HG03432 (cell line): ENCODE data around the gene CDA.
"Not testable (repeated sequence)": the region's sequence is repeated elsewhere in the genome, so short reads cannot be mapped to it uniquely, and the experiment has no call there.

Experiments
- ATAC-seq: cut with Tn5 transposase; IDR thresholded peaks from one replicate; pipeline ENCODE4 v1.9.1; 2021; ENCODE audit warnings: mild to moderate bottlenecking, moderate library complexity; ENCODE audit not compliant: unreplicated experiment

Gene CDA

GRCh38 chr1:20586953-20587660 is 1.8 kb upstream of the CDA start:
- ATAC-seq: no peak

- ATAC-seq: no peak
Observed at GRCh38 chr1:20587661-20588053, 1.2 kb upstream of the CDA start.

DNA sequence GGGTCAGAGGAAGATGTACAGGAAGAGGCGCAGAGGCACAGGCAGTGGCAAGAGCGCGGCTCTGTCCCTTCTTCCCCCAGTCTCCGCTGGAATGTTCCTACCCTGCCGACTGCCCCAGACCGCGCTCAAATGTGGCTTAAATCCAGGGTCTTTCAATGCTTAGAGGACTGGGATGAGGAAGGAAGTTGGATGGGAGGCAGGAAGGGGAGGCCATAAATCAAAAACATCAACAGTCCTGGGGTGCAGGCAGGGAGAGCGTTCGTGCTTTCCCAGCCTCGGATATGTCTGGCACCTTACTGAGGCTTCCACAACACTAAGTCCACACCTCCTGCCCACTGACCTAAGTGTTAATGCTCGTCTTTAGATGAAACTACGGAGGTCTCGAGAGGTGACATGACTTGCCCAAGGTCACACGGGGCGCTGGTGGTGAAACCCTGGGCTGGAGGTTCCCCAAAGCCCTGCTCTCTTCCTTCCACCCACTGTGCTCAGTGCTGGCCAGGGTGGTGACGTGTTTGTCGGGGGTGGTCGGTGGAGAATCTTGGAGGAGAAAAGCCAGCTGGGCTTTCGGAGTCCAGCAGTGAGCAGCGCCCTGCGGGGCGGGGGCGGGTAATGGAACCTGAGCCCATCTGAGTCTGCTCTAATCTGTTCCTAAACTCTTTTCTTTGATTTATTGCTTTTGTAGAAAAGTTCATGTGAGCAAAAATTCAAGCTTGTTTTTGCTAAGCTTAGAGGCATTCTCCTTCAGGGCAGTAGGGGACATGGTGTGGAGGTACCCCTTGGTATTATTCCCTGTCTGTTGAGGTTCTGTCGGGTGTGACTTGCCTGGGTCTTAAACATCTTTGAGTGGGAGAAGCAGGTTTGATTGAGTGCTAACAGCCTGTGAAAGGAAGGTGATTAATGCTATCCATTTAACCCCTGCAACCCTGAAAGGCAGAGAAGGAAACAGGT is 708 bp downstream of the CDA start:
- ATAC-seq: no peak

DNA sequence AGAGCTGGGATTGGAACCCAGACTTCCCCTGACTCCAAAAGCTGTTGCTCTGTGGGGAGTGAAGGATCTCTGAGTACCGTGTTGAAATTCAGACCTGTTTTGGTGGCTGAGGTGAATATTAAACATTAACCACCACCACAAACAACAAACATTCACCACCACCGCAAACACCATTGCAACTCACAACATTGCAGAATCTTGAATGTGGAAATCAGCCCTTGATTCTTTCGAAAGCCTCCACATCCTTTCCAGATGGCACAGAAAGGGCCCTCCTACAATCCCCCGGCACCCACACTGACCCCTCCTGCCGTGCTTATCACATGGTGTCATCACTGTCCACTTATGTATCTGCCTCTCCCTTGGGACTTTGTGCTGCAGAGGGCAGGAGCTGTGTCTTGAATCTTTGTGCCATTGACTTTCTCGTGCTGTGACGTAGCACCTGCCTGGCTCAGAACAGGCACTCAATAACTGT is 1.4 kb downstream of the CDA start:
- no peak for ATAC-seq

GRCh38 chr1:20593756-20594155 is 4.9 kb downstream of the CDA start:
- no peak for ATAC-seq

DNA sequence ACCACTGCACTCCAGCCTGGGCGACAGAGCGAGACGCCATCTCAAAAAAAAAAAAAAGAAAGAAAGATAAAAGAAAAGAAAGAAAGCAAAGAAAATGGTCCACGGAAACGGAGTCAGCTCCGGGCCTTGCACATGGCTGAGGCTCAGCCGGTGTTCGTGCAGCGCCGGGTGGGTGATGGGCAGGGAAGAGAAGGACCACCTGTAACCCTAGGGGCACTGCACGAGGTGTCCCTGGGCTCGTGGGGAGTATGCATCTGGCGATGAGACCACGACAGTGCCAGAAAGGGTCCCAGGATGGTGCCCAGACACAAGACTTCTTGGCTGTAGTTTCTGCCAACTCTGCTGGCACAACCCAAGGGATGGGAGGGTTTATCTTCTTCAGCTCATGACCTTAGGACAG is 5.8 kb downstream of the CDA start:
- no peak for ATAC-seq

DNA sequence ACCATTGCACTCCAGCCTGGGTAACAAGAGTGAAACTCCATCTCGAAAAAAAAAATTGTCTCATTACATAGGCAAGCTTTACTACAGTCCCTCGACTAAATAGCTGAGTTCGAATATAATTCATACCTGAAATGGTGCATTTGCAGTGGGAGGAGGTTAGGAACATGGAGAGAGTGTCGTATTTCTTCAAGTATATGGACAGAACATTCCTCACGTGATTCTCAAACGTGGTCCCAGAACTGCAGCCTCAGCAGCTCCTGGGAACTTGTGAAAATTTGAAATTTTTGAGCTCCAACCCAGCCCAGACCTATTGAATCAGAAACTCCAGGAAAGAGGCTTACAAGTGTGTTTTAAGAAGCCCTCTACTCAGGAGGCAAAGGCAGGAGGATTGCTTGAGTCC is 7.2 kb downstream of the CDA start:
- no peak for ATAC-seq

- ATAC-seq: no peak
Observed at GRCh38 chr1:20597650-20598049, 8.8 kb downstream of the CDA start.

DNA sequence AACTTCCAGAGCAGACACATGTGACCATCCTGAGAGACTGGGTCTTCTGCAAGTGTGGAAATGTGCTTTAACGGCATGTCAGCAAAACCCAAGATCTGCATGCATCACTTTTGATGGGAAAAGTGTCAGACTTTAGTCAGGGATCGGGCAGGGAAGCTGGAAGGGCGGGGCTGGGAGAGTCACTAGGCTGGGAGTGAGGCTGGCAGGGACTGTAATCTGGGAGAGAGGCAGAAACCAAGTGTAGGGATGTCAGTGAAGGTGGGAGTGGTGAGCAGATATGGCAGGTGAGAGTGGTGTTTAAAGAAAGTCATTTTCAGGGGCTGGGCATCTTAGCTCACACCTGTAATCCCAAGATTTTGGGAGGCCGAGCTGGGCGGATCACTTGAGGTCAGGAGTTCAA is 11.3 kb downstream of the CDA start:
- ATAC-seq: no peak

DNA sequence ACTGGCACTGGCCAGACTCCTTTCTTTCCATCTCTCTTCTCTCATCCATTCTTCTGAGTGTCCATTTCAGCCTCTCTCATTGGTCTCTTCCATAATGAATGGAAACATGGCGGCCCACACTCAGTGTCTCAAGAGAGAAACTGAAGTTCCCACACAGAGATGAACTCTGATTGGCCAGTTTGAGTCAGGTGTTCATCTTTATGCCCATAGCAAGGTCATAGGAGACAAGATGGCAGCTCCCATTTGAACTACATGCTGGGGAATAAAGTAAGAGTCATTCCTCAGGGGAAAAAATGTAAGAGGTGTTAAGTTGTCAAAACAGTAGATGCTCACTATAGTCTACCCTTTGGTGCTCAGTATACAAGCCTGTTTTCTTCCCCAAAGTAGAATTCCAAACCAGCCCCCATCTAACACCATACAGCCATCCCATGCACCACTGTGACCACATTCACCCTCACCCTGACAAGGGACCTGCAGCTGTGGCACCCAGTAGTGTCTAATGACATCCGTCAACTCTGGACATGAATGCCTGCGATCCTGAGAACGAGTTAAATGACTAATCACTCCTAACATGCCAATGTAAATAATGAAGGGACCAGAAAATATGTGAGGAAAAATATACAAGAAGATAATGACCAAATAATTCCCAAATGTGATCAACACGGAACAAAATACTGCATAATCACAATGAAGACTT is 12.4 kb downstream of the CDA start:
- no peak for ATAC-seq

DNA sequence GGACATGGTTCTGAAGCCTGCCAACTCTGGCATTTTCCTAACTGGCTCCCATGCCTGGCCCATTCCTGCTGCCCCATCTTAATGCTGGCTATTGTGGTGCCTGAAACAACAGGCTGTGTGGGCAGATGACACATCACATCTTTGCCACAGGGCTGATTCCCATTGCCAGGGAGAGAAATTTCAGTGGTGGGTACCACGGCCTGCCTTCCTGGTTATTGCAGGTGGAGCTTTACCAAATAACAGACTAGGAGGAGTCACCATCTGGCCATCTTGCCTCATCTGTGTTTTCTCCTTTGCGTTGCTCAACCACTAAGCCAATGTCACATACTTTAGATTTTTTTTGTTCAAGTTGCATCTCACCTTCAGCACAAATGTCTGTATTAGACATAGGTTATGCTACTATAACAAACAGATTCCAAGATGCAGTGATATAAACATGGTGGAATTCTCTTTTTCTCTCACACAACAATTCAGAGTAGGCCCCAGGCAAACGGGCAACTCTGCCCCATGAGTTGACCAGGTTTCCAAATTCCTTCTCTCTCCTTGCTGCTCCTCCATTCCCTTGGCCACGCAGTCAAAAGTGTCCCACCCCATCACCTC is 14.1 kb downstream of the CDA start:
- no peak for ATAC-seq

GRCh38 chr1:20603504-20604464 is 14.9 kb downstream of the CDA start:
- no peak for ATAC-seq

- no peak for ATAC-seq
Observed at GRCh38 chr1:20604678-20605077, 15.8 kb downstream of the CDA start.

GRCh38 chr1:20606801-20607570 is 18.1 kb downstream of the CDA start:
- not testable (repeated sequence) for ATAC-seq

DNA sequence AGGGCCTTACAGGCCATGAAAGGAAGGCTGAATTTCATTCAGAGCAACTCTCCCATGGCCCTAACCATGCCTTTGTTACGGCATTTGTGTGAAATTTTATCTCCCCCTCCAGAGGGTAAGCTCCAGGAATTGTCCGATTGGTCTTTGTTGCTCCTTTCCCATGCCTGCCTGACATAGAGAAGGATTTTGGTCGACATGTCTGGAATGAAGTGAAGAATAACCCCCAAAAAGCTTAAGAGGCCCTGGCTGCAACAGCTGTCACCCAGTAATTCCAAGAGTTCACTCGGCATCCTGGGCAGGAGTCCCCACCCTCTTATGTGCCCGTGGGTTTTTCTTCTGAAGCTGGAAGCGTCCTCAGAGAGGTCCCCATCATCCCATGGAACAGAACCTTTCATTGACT is 20.6 kb downstream of the CDA start:
- no peak for ATAC-seq

DNA sequence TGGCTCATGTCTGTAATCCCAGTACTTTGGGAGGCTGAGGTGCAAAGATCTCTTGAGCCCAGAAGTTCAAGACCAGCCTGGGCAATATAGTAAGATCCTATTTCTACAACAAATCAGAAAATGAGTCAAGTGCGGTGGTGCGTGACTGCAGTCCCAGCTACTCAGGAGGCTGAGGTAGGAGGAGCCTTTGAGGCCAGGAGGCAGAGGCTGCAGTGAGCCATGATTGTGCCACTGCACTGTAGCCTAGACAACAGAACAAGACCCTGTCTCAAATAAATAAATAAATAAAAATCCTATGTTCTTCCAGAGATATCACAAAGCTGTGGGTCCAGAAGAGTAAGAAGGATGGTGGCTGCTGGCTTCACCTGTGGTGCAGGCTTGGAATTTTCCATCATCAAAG is 22.1 kb downstream of the CDA start:
- ATAC-seq: no peak

DNA sequence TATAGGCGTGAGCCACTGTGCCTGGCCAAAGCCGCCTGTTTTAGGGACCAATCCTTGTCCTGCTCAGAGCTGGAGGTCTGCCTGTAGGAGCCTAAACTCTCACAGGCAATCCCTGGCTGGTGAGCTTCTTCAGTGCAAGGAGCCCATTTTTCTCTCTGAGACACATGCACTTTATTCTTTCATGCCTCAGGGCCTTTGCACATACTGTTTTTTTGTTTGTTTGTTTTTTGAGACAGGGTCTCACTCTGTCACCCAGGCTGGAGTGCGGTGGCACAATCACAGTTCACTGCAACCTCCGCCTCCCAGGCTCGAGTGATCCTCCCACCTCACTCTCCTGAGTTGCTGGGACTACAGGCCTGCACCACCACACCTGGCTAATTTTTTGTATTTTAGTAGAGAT is 22.8 kb downstream of the CDA start:
- no peak for ATAC-seq

GRCh38 chr1:20612221-20612746 is 23.4 kb downstream of the CDA start:
- ATAC-seq: no peak

DNA sequence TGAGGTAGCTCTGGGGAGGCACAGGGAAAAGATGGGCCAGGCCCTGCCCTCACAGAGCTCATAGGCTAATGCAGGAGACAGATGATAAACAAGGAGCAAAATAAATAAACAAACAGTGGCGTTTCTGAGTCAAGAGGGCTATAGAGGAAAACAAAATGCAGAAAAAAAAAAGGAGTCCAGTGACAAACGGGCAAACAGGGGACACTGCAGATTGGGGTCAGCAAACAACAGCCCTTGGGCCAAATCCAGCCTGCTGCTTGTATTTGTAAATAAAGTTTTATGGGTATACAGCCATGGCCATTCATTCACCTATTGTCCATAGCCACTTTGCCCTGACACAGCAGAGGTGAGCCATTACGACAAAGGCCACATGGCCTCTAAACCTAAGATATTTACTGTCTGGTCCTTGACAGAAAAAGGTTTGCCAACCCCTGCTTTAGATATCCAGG is 25.3 kb downstream of the CDA start:
- no peak for ATAC-seq
